Osteocyte (in vitro differentiated cells): Measurements from ENCODE around the gene SBF2. TPM values are rescaled to one million over a fixed set of nuclear protein-coding genes. Genes with fewer than 3 reads are reported as not detected.
"Not testable (repeated sequence)": the region's sequence is repeated elsewhere in the genome, so short reads cannot be mapped to it uniquely, and the experiment has no call there.

Experiments used
- DNase-seq: peaks from one replicate; pipeline ENCODE4 v3.0.0; 2021; ENCODE audit warnings: mixed read lengths; ENCODE audit not compliant: unreplicated experiment; ENCODE audit errors: extremely low spot score
- H3K27ac Mint-ChIP-seq: one replicate; pipeline ENCODE4 v1.8.0; 2021; ENCODE audit warnings: mild to moderate bottlenecking, mixed read lengths; ENCODE audit not compliant: unreplicated experiment
- H3K27me3 Mint-ChIP-seq: one replicate; pipeline ENCODE4 v1.8.0; 2021; ENCODE audit warnings: mixed read lengths; ENCODE audit not compliant: unreplicated experiment
- H3K36me3 Mint-ChIP-seq: one replicate; pipeline ENCODE4 v1.8.0; 2021; ENCODE audit warnings: mixed read lengths; ENCODE audit not compliant: unreplicated experiment
- H3K4me1 Mint-ChIP-seq: one replicate; pipeline ENCODE4 v1.8.0; 2021; ENCODE audit warnings: mixed read lengths; ENCODE audit not compliant: unreplicated experiment
- H3K4me3 Mint-ChIP-seq: one replicate; pipeline ENCODE4 v1.8.0; 2021; ENCODE audit warnings: mild to moderate bottlenecking, moderate library complexity, mixed read lengths; ENCODE audit not compliant: unreplicated experiment
- H3K9me3 Mint-ChIP-seq: one replicate; pipeline ENCODE4 v1.8.0; 2021; ENCODE audit warnings: mixed read lengths; ENCODE audit not compliant: unreplicated experiment
- CTCF ChIP-seq: fragments of 200-600 bp; sonication (generic); IDR thresholded peaks from 2 replicates; pipeline ENCODE4 v1.5.0; 2021; ENCODE audit warnings: antibody characterized with exemption, mild to moderate bottlenecking, moderate library complexity
- total RNA-seq: library from RNA; stranded (reverse); gene quantifications from 2 replicates; pipeline ENCODE4 v1.2.1, GENCODE V29; 2021

The SBF2 gene
- total RNA-seq, 1 donor from 2014 or later = 65.2 TPM

GRCh38 chr11:9943386-9944110 is 350.5 kb downstream of the SBF2 start:
- Mint-ChIP-seq H3K27ac (peak overlapping the region; percentile 80), H3K4me3 (no peak overlapping the region), H3K9me3 (peaks cover 9% of the 10 kb centered on the region), H3K36me3 (peaks cover 33% of the 10 kb centered on the region), H3K4me1 (peaks cover 16% of the 10 kb centered on the region), H3K27me3 (no peaks in the 10 kb centered on the region)
- no peak for DNase-seq
- no peak for TF ChIP-seq CTCF

GRCh38 chr11:9941991-9942390 is 352.0 kb downstream of the SBF2 start:
- Mint-ChIP-seq H3K9me3 (peaks cover 9% of the 10 kb centered on the region), H3K27me3 (no peaks in the 10 kb centered on the region), H3K27ac (peak overlapping the region; percentile 64), H3K36me3 (peaks cover 23% of the 10 kb centered on the region), H3K4me3 (no peak overlapping the region), H3K4me1 (peaks cover 16% of the 10 kb centered on the region)
- DNase-seq = no peak
- no peak for TF ChIP-seq CTCF

- Mint-ChIP-seq H3K4me1 (peaks cover 16% of the 10 kb centered on the region), H3K36me3 (peaks cover 14% of the 10 kb centered on the region)
- not testable (repeated sequence) for H3K9me3 Mint-ChIP-seq, H3K27me3 Mint-ChIP-seq, DNase-seq, H3K4me3 Mint-ChIP-seq, H3K27ac Mint-ChIP-seq
These were observed 354.9 kb downstream of the SBF2 start for GRCh38 chr11:9939150-9939549.

- DNase-seq = no peak
- no peaks in the 10 kb centered on the region for H3K4me1 Mint-ChIP-seq
- H3K27ac Mint-ChIP-seq = no peak overlapping the region
- no peak for TF ChIP-seq CTCF
- H3K9me3 Mint-ChIP-seq = peaks cover 5% of the 10 kb centered on the region
- H3K27me3 Mint-ChIP-seq = no peaks in the 10 kb centered on the region
- H3K4me3 Mint-ChIP-seq = no peak overlapping the region
- peaks cover 29% of the 10 kb centered on the region for H3K36me3 Mint-ChIP-seq
These were observed 357.3 kb downstream of the SBF2 start for GRCh38 chr11:9936754-9937153.

GRCh38 chr11:9932843-9933242 is 361.2 kb downstream of the SBF2 start:
- peaks cover 45% of the 10 kb centered on the region for H3K36me3 Mint-ChIP-seq
- H3K4me1 Mint-ChIP-seq, H3K27ac Mint-ChIP-seq, H3K27me3 Mint-ChIP-seq, H3K4me3 Mint-ChIP-seq, DNase-seq: not testable (repeated sequence)
- peaks cover 18% of the 10 kb centered on the region for H3K9me3 Mint-ChIP-seq

- not testable (repeated sequence) for H3K4me3 Mint-ChIP-seq, DNase-seq, H3K27ac Mint-ChIP-seq, H3K27me3 Mint-ChIP-seq, H3K4me1 Mint-ChIP-seq
- peaks cover 18% of the 10 kb centered on the region for H3K9me3 Mint-ChIP-seq
- H3K36me3 Mint-ChIP-seq = peaks cover 45% of the 10 kb centered on the region
These were observed 363.3 kb downstream of the SBF2 start for GRCh38 chr11:9930562-9931331.
